Prostate gland (tissue), 2 donors: ENCODE results near the gene IMMT.

Source experiments
- POLR2A ChIP-seq: fragments of 450-650 bp; IDR thresholded peaks from one replicate; pipeline ENCODE4 v1.6.1; 2016; ENCODE audit warnings: antibody characterized with exemption, mild to moderate bottlenecking
- TF ChIP-seq, protein P1 (sequence below), 4 experiments: fragments of 200-600 bp in 2 of 4; fragments of 450-650 bp in 2 of 4; sonication (generic) in 2 of 4; IDR thresholded peaks; 1 replicate in 3 of 4; 2 replicates in 1 of 4; pipeline ENCODE4 v1.5.1; 2016 to 2019; ENCODE audit warnings: antibody characterized with exemption in 4 of 4, mild to moderate bottlenecking in 2 of 4, moderate library complexity in 2 of 4

DNA sequence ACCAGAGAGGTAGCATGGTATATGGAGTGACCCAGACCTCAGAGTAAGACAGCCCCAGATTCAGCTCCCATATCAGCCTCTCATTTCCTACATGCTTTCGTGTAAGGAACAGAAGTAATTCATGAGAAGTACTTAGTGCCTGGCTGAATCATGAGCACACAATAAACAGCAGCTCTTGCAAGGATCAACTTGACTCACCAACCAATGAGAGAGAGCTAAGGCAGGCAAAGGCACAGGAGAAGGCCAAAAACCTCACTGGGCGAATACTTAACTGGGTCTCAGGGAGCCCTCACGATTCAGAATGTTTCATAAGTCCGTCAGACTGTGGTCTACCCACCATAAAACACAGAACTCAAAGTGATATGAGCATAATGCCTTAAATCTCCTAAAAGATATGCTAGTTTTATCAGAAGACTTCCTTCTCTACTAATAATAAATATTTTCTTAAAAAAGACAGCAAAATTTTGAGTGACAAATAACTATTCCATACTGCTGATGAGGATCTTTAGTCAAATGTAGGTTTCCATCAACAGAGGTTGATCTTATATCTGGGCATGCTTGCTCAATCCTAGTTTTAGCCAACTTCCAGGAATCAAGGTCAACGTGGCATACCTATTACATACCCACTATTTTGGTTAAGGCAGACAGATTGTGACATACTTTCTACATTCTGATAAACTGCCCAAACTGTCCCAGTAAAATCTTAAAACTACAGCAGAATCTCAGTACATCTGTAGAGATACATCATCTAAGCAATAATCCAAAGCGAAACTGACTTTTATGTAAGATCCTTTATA, 34.9 kb downstream of the IMMT start:
- TF ChIP-seq, protein P1, sequence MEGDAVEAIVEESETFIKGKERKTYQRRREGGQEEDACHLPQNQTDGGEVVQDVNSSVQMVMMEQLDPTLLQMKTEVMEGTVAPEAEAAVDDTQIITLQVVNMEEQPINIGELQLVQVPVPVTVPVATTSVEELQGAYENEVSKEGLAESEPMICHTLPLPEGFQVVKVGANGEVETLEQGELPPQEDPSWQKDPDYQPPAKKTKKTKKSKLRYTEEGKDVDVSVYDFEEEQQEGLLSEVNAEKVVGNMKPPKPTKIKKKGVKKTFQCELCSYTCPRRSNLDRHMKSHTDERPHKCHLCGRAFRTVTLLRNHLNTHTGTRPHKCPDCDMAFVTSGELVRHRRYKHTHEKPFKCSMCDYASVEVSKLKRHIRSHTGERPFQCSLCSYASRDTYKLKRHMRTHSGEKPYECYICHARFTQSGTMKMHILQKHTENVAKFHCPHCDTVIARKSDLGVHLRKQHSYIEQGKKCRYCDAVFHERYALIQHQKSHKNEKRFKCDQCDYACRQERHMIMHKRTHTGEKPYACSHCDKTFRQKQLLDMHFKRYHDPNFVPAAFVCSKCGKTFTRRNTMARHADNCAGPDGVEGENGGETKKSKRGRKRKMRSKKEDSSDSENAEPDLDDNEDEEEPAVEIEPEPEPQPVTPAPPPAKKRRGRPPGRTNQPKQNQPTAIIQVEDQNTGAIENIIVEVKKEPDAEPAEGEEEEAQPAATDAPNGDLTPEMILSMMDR (IDR thresholded peaks at IDR 0.05), result no peak
- no peak for TF ChIP-seq POLR2A
